DMS114 treated with DMSO at 0.1 percent for 48 hours (cell line): ENCODE results near the gene ARID4A.
"Not testable (repeated sequence)": the region's sequence is repeated elsewhere in the genome, so short reads cannot be mapped to it uniquely, and the experiment has no call there.

Source experiments
- DNase-seq: peaks from one replicate; lab custom pipeline; 2025; ENCODE audit not compliant: unreplicated experiment; lab: John Stamatoyannopoulos, UW

ARID4A gene

GRCh38 chr14:58353516-58354299 lies 55.4 kb downstream of the ARID4A start:
- no peak for DNase-seq

GRCh38 chr14:58354808-58355207 lies 56.5 kb downstream of the ARID4A start:
- no peak for DNase-seq

GRCh38 chr14:58356268-58356667 lies 57.9 kb downstream of the ARID4A start:
- no peak for DNase-seq

GRCh38 chr14:58362272-58362671 lies 63.9 kb downstream of the ARID4A start:
- DNase-seq = not testable (repeated sequence)

GRCh38 chr14:58362798-58363412 lies 64.5 kb downstream of the ARID4A start:
- DNase-seq = peak; percentile 4

GRCh38 chr14:58364316-58364715 lies 66.0 kb downstream of the ARID4A start:
- no peak for DNase-seq

- DNase-seq = no peak
These were observed 68.9 kb downstream of the ARID4A start for GRCh38 chr14:58367296-58367695.

GRCh38 chr14:58368956-58369355 lies 70.6 kb downstream of the ARID4A start:
- no peak for DNase-seq

- no peak for DNase-seq
These were observed 78.4 kb downstream of the ARID4A start for GRCh38 chr14:58376791-58377190.

GRCh38 chr14:58390830-58391229 lies 92.5 kb downstream of the ARID4A start:
- no peak for DNase-seq

- no peak for DNase-seq
These were observed 97.1 kb downstream of the ARID4A start for GRCh38 chr14:58395562-58395811.

- DNase-seq = peak; percentile 21
These were observed 97.7 kb downstream of the ARID4A start, which contains the start of gene TOMM20L for GRCh38 chr14:58395812-58396788. Gene TOMM20L (plus strand): TSS chr14:58395930. CDS start chr14:58395958, 28 bp downstream.

GRCh38 chr14:58397156-58397555 lies 98.8 kb downstream of the ARID4A start:
- no peak for DNase-seq

GRCh38 chr14:58398495-58398894 lies 100.1 kb downstream of the ARID4A start:
- DNase-seq = no peak

- DNase-seq = no peak
These were observed 100.5 kb downstream of the ARID4A start for GRCh38 chr14:58398895-58399294.

GRCh38 chr14:58401587-58401986 lies 103.2 kb downstream of the ARID4A start:
- no peak for DNase-seq

- no peak for DNase-seq
These were observed 110.4 kb downstream of the ARID4A start for GRCh38 chr14:58408681-58409215.

GRCh38 chr14:58414845-58415244 lies 116.5 kb downstream of the ARID4A start:
- DNase-seq = no peak

GRCh38 chr14:58415636-58416547 lies 117.5 kb downstream of the ARID4A start:
- no peak for DNase-seq

GRCh38 chr14:58416934-58417333 lies 118.6 kb downstream of the ARID4A start:
- DNase-seq = not testable (repeated sequence)
